Activated T-helper 2 cell treated with anti-CD3 and anti-CD28 coated beads, Interferon-gamma antibody, Interleukin-2, Interleukin-4, amounts not matched to agents 10 μg/mL and 5 μg/mL and 100 μg/mL, durations not matched to agents 14 hours and 24 hours and 36 hours (primary cell): ENCODE results near the gene KRTAP10-10. TPM values are rescaled to one million over a fixed set of nuclear protein-coding genes. Genes with fewer than 3 reads are reported as not detected.
"Not testable (repeated sequence)": the region's sequence is repeated elsewhere in the genome, so short reads cannot be mapped to it uniquely, and the experiment has no call there.

Experiments
- DNase-seq: peaks from one replicate; pipeline ENCODE4 v3.0.0; 2021; ENCODE audit warnings: low spot score
- H3K27ac Mint-ChIP-seq: one replicate; pipeline ENCODE4 v1.8.0; 2021; ENCODE audit warnings: mixed read lengths
- H3K27me3 Mint-ChIP-seq: one replicate; pipeline ENCODE4 v1.8.0; 2021; ENCODE audit warnings: low read depth, mixed read lengths
- H3K36me3 Mint-ChIP-seq: one replicate; pipeline ENCODE4 v1.8.0; 2021; ENCODE audit warnings: low read depth, mixed read lengths
- H3K4me1 Mint-ChIP-seq: one replicate; pipeline ENCODE4 v1.8.0; 2021; ENCODE audit warnings: low read depth, mixed read lengths
- H3K4me3 Mint-ChIP-seq: one replicate; pipeline ENCODE4 v1.8.0; 2021; ENCODE audit warnings: low read depth, mild to moderate bottlenecking, moderate library complexity, mixed read lengths
- H3K9me3 Mint-ChIP-seq: one replicate; pipeline ENCODE4 v1.8.0; 2021; ENCODE audit warnings: mixed read lengths
- intact Hi-C: fragments of 100-400 bp; cut with micrococcal nuclease; formaldehyde crosslinking; loops from one replicate; pipeline ENCODE4 v1.15.1; 2023
- total RNA-seq: library from RNA; stranded (reverse); gene quantifications from 2 replicates; pipeline ENCODE4 v1.2.3, GENCODE V29; 2022

The KRTAP10-10 gene
- total RNA-seq, 1 donor from 2014 or later, result not detected

DNA sequence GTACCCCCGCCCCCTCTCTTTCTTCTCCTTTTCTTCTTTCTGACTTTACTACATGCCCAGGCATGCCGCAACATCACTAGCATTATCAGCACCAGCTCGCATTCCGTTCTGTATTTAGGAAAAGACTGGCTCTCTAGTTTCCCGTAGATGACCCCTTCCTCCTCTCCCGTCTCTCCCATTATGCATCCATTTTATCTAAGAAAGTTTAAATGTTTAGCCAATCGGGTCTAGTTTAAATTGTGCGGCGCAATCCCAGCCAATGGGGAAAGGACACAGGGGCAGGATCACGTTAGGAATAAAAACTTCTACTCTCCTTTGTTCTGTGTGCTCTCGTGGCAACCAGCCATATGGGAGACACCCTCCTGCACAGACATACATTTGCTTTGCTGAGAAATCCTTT lies 39.1 kb upstream of the KRTAP10-10 start:
- H3K36me3 Mint-ChIP-seq, result no peaks in the 10 kb centered on the region
- DNase-seq, result no peak
- peaks cover 2% of the 10 kb centered on the region for H3K27me3 Mint-ChIP-seq
- H3K4me3 Mint-ChIP-seq, result no peak overlapping the region
- H3K27ac Mint-ChIP-seq, result no peak overlapping the region
- H3K4me1 Mint-ChIP-seq, result no peaks in the 10 kb centered on the region
- intact Hi-C loops, result no loop called here
- no peaks in the 10 kb centered on the region for H3K9me3 Mint-ChIP-seq

DNA sequence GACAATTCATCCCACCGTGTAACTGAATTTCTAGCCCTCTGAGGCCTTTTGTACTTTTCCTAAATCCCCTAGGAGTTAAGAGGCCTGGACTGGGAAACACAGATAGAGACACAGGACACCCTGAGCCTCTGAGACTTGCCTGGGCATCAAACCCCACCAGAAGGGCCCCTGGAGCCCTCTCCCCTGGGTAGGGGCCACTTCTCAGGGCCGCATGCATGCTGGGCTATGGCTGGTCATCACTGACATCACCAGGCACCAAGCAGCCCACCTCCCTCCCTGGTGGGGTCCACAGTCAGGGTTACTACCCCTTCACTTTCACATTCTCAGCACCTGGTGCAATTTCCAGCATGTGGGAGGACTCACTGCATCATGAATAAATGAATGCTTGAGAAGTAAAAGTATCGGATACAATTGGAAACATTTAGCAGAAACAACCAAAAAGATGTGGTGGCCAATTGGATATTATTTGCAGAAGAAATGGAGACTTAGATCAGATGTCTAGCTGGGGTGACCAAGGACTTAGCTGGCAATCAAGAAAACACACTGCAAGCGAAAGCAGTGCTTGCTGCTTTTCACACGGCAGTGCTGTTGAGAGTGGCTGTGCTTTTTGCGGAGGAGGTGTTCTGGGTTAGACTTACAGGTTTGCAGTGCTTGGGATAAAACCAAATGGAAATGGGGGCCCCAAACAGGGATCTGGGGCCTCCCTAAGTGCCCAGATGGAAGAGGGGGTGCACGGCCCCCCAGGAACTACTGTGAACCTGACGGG lies 37.7 kb upstream of the KRTAP10-10 start:
- H3K36me3 Mint-ChIP-seq, result no peaks in the 10 kb centered on the region
- peaks cover 2% of the 10 kb centered on the region for H3K27me3 Mint-ChIP-seq
- DNase-seq, result no peak
- intact Hi-C loops, result no loop called here
- H3K9me3 Mint-ChIP-seq, result no peaks in the 10 kb centered on the region
- H3K27ac Mint-ChIP-seq, result no peak overlapping the region
- no peaks in the 10 kb centered on the region for H3K4me1 Mint-ChIP-seq
- H3K4me3 Mint-ChIP-seq, result no peak overlapping the region

DNA sequence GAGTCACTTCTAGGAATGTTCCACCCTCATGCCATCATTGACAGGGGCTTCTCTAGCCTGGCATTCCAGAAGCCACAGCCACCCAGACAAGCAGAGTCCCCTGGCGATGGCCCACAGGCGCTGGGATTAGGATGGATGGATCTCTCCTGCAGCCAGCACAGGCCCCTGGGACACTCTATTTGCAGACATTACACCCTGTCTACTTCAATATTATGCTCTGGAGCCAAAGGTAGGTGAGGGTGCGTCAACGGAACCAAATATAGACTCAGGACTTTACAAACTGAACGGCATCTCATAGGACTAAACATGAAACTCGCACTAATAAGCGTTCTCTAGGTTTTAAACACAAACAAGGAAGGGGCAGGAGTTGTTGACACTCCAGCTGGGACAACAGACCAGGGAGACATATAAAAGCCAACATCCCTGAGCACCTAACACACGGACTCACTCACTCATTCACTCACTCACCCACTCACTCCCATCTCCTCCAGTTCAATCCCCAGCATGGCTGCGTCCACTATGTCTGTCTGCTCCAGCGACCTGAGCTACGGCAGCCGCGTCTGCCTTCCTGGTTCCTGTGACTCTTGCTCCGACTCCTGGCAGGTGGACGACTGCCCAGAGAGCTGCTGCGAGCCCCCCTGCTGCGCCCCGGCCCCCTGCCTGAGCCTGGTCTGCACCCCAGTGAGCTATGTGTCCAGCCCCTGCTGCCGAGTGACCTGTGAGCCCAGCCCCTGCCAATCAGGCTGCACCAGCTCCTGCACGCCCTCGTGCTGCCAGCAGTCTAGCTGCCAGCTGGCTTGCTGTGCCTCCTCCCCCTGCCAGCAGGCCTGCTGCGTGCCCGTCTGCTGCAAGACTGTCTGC lies 36.8 kb upstream of the KRTAP10-10 start, which contains the start of gene KRTAP10-7:
TSS of gene KRTAP10-7 (plus strand) at position 480 of the 861 bp plus-strand sequence. CDS start at position 505, 25 bp downstream.
- H3K27me3 Mint-ChIP-seq, H3K4me1 Mint-ChIP-seq, H3K9me3 Mint-ChIP-seq, intact Hi-C loops, DNase-seq, H3K36me3 Mint-ChIP-seq, H3K4me3 Mint-ChIP-seq, H3K27ac Mint-ChIP-seq: not testable (repeated sequence)

DNA sequence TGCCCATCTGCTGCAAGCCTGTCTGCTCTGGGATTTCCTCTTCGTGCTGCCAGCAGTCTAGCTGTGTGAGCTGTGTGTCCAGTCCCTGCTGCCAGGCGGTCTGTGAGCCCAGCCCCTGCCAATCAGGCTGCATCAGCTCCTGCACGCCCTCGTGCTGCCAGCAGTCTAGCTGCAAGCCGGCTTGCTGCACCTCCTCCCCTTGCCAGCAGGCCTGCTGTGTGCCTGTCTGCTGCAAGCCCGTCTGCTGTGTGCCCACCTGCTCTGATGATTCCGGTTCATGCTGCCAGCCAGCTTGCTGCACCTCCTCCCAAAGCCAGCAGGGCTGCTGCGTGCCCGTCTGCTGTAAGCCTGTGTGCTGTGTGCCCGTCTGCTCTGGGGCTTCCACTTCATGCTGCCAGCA lies 36.1 kb upstream of the KRTAP10-10 start:
- H3K27ac Mint-ChIP-seq, H3K4me1 Mint-ChIP-seq, H3K9me3 Mint-ChIP-seq, DNase-seq, H3K36me3 Mint-ChIP-seq, intact Hi-C loops, H3K4me3 Mint-ChIP-seq: not testable (repeated sequence)
- peaks cover 11% of the 10 kb centered on the region for H3K27me3 Mint-ChIP-seq

DNA sequence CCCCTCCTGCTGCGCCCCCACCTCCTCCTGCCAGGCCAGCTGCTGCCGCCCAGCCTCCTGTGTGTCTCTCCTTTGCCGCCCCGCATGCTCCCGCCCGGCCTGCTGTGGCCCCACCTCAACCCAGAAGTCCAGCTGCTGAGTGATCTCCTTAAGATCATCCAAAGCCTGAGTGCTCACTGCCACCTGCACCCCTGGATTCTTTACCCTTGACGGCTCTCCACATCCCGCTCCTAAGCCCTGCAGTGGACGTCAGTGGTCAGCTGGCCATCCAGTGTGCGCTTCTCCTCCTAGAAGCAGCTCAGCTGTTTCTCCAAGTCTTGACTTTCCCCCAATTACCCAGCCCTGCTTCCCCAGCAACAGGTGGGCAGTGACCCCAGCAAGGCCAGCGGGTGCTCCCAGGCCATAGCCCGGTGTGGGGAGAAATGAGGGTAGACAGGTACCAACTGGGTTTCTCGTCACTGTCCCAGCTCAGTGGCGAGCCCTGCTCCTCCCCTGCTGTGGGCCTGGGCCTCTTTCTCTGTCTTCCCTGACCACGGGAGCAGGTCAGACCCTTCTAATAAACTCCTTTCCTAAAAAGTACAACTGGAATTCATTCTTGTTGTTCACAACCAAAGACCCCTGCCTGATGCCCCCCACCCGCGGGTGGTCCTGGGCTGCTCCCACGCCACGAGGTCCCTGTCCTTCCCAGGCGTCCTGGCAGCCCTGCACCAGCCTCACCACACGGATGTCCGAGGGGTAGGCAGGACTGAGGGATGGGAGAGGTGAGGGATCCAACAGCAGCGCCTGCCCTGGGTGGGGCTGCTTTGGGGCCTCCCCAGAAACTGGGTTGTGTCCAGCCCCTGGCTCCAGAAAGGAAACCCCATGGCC lies 35.3 kb upstream of the KRTAP10-10 start:
- intact Hi-C loops, result no loop called here
- H3K4me3 Mint-ChIP-seq, result no peak overlapping the region
- peaks cover 14% of the 10 kb centered on the region for H3K27me3 Mint-ChIP-seq
- no peak overlapping the region for H3K27ac Mint-ChIP-seq
- H3K4me1 Mint-ChIP-seq, result no peaks in the 10 kb centered on the region
- peaks cover 4% of the 10 kb centered on the region for H3K9me3 Mint-ChIP-seq
- H3K36me3 Mint-ChIP-seq, result no peaks in the 10 kb centered on the region
- DNase-seq, result no peak

DNA sequence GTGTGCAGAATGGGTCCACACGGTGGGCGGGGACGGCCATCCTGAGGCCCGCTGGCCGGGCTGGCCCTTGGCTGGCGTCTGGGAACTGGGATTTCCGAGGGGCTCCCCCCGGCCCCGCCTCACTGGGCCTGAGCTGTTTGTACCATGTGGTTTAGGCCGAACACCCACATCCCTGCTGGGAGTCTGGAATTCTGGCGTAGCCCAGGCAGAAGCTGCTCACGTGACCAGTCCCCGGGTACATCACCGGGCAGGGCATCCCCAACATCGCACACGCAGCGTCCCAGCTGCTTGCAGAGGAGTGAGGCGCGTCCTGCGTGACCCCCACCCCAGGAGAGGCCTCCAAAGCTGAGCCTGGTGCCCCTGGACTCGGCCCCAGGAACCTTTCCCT lies 34.7 kb upstream of the KRTAP10-10 start:
- peaks cover 14% of the 10 kb centered on the region for H3K27me3 Mint-ChIP-seq
- H3K4me3 Mint-ChIP-seq, result no peak overlapping the region
- no peak overlapping the region for H3K27ac Mint-ChIP-seq
- no peaks in the 10 kb centered on the region for H3K36me3 Mint-ChIP-seq
- DNase-seq, result no peak
- no peaks in the 10 kb centered on the region for H3K4me1 Mint-ChIP-seq
- intact Hi-C loops, result no loop called here
- H3K9me3 Mint-ChIP-seq, result peaks cover 4% of the 10 kb centered on the region

DNA sequence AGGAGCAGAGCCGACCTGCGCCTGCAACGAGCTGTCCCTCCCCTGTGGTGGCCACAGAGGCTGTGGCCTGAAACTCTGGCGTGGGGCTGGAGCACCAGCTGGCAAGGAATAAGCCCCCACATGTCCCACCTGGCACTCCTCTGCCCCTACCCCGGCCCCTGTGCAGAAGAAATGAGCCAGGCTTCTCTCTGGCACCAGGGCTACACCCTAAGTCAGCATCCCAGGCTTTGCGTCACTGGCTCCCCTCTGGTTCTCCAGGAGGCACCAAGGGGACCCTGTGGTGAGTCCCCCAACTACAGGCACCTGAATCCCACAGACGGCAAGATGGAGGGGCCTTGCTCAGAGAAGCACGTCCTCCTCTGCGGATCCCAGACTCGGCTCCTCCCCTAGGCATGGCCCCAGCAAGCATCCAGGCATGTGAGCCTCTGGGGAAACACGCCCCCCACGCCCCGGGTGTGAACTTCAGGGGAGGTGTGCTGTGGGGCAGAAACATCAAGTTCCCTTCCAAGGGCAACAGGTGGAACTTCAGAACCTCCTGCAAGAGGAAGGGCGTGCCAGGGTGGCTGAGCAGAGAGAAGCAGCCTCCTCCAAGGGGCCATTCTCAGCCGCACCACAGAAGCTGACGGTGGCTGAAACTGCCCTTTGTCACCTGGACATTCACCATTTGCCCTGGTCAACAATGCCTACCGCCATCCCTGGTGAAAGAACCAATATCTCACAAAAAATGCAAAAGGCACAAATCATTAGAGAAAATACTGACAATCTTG lies 33.9 kb upstream of the KRTAP10-10 start:
- Mint-ChIP-seq H3K4me1 (no peaks in the 10 kb centered on the region), H3K4me3 (no peak overlapping the region), H3K27me3 (peaks cover 14% of the 10 kb centered on the region), H3K36me3 (no peaks in the 10 kb centered on the region), H3K9me3 (peaks cover 4% of the 10 kb centered on the region), H3K27ac (no peak overlapping the region)
- no peak for DNase-seq
- intact Hi-C loops, result no loop called here

DNA sequence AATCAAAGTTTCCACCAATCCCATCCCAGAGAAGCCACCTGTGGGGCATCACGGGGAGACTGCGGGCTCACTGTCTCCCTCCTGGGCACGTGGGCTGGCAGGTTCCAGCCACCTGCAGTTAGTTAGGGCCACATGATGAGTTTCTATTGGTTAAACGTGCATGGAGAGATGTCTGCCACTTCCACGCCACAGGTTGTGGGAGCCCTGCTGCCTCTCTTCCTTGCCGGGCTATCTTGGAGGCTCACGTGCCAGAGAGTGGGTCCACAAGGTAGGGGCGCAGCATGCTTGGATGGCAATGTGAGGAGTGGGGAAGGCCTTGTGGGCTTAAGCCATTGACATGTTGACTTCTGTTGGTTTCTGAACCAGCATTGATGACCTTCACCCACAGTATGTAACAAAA lies 33.2 kb upstream of the KRTAP10-10 start:
- Mint-ChIP-seq H3K27ac (no peak overlapping the region), H3K4me3 (no peak overlapping the region), H3K27me3 (peaks cover 12% of the 10 kb centered on the region), H3K4me1 (no peaks in the 10 kb centered on the region), H3K9me3 (peaks cover 6% of the 10 kb centered on the region), H3K36me3 (no peaks in the 10 kb centered on the region)
- no peak for DNase-seq
- intact Hi-C loops, result no loop called here

DNA sequence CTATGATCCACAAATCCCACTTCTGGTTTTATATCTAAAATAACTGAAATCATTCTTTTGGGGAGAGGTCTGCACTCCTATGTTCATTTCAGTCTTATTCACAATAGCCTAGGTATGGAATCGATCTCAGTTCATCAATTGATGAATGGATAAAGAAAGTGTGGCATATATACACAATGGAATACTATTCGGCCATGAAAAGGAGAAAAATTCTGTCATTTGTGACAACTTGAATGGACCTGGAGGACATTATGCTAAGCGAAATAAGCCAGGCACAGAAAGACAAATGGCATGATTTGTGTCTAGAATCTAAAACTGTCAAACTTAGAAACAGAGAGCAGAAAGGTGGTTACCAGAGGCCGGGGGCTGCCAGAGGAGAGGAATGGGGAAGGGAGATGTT lies 30.7 kb upstream of the KRTAP10-10 start:
- Mint-ChIP-seq H3K4me3 (no peak overlapping the region), H3K27ac (no peak overlapping the region), H3K36me3 (no peaks in the 10 kb centered on the region), H3K4me1 (no peaks in the 10 kb centered on the region), H3K9me3 (peaks cover 32% of the 10 kb centered on the region), H3K27me3 (peaks cover 12% of the 10 kb centered on the region)
- intact Hi-C loops, result no loop called here
- DNase-seq, result no peak

DNA sequence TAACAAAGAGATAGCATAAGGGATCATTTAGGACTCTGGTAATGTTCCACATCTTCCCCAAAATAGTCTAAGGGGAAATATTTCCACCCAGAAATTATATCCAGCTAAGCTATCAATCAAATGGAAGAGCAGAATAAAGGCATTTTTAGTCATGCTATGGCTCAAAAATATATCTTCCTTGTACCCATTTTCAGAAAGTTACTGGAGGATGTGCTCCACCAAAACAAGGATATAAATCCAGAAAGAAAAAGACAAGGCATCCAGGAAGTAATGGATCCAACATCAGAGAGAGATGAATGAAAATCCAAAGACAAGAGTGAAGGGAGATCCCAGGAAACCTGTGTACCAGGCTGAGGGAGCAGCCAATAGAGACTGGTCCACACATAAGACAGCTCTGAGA lies 28.0 kb upstream of the KRTAP10-10 start:
- Mint-ChIP-seq H3K36me3 (no peaks in the 10 kb centered on the region), H3K4me3 (no peak overlapping the region), H3K27ac (no peak overlapping the region), H3K4me1 (no peaks in the 10 kb centered on the region), H3K27me3 (peaks cover 12% of the 10 kb centered on the region), H3K9me3 (peaks cover 38% of the 10 kb centered on the region)
- intact Hi-C loops, result no loop called here
- no peak for DNase-seq

DNA sequence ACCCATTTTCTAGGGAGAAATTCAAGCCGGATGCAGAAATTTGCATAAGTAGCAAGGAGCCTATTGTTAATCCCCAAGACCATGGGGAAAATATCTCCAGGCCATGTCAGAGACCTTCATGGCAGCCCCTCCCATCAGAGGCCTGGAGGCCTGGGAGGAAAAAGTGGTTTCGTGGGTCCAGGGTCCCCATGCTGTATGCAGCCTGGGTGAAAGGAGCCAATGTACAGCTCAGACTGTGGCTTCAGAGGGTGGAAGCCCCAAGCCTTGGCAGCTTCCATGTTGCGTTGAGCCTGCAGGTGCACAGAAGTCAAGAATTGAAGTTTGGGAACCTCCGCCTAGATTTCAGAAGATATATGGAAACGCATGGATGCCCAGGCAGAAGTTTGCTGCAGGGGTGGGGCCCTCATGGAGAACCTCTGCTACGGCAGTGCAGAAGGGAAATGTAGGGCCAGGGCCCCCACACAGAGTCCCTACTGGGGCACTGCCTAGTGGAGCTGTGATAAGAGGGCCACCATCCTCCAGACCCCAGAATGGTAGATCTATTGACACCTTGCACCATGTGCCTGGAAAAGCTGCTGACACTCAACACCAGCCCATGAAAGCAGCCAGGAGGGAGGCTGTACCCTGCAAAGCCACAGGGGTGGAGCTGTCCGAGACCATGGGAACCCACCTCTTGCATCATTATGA lies 26.9 kb upstream of the KRTAP10-10 start:
- H3K27ac Mint-ChIP-seq, H3K27me3 Mint-ChIP-seq, H3K36me3 Mint-ChIP-seq, DNase-seq, H3K4me3 Mint-ChIP-seq, intact Hi-C loops, H3K4me1 Mint-ChIP-seq: not testable (repeated sequence)
- H3K9me3 Mint-ChIP-seq, result peaks cover 38% of the 10 kb centered on the region

DNA sequence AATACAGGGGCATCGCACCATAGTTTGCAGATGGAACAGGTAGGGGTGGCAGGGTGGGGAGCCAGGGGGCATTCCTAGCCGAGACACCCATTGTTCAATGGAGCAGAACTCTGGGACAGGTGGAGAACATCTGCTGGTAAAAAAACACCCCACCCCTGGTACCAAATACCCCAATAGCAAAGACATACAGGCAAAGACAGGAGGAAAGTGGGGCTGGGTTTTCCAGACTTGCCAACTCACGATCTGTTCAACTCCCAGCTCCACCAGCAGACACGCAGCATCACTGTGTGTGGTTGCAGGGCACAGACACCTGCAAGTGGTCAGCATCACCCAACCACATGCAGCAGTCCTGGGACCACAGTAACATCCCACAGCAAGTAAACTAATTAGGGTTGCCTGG lies 25.6 kb upstream of the KRTAP10-10 start:
- Mint-ChIP-seq H3K9me3 (peaks cover 35% of the 10 kb centered on the region), H3K4me3 (no peak overlapping the region), H3K27ac (no peak overlapping the region), H3K4me1 (no peaks in the 10 kb centered on the region), H3K36me3 (no peaks in the 10 kb centered on the region), H3K27me3 (peaks cover 1% of the 10 kb centered on the region)
- DNase-seq, result no peak
- intact Hi-C loops, result no loop called here
